H1 (cell line): ENCODE data around the gene GPSM1.

ENCODE experiments used
- CBX5 ChIP-seq: fragments of 300-800, 300-1000 bp; sonication (generic); IDR thresholded peaks from 2 replicates; pipeline ENCODE4 v1.7.1; 2016; ENCODE audit warnings: antibody characterized with exemption, low read length, low read depth
- CHD1 ChIP-seq: IDR thresholded peaks from 2 replicates; pipeline ENCODE4 v1.6.1; 2012; ENCODE audit warnings: low read depth, low read length, improper control_type of control experiment
- CREB1 ChIP-seq: IDR thresholded peaks from 2 replicates; pipeline ENCODE4 v1.6.1; 2012; ENCODE audit warnings: inconsistent platforms
- POLR2A ChIP-seq, 2 experiments: IDR thresholded peaks; 1 replicate in 1 of 2; 2 replicates in 1 of 2; pipeline ENCODE4 v1.6.1; 2011; ENCODE audit warnings: low read depth in 2 of 2, low read length in 2 of 2, mild to moderate bottlenecking in 2 of 2; ENCODE audit errors: control extremely low read depth in 1 of 2
- RAD21 ChIP-seq, 2 experiments: IDR thresholded peaks in 1 of 2; conservative IDR thresholded peaks in 1 of 2; 2 replicates each; pipeline ENCODE4 v1.6.1; 2011; ENCODE audit warnings: low read depth in 2 of 2, low read length in 2 of 2, improper control_type of control experiment in 1 of 2, inconsistent platforms in 1 of 2, mild to moderate bottlenecking in 1 of 2, moderate library complexity in 1 of 2
- SIN3A ChIP-seq, 2 experiments: IDR thresholded peaks in 1 of 2; conservative IDR thresholded peaks in 1 of 2; 2 replicates each; pipeline ENCODE4 v1.6.1; 2011 to 2012; ENCODE audit warnings: low read length in 2 of 2, improper control_type of control experiment in 1 of 2, low read depth in 1 of 2, mild to moderate bottlenecking in 1 of 2
- SP2 ChIP-seq: IDR thresholded peaks from 2 replicates; pipeline ENCODE4 v1.6.1; 2012; ENCODE audit warnings: mild to moderate bottlenecking, low read length, inconsistent platforms
- YY1 ChIP-seq: IDR thresholded peaks from 2 replicates; pipeline ENCODE4 v1.6.1; 2011; ENCODE audit warnings: low read depth, mild to moderate bottlenecking, low read length
- TF ChIP-seq, protein P1 (sequence below): IDR thresholded peaks from 2 replicates; pipeline ENCODE4 v1.6.1; 2012; ENCODE audit warnings: inconsistent platforms
- TF ChIP-seq, protein P2 (sequence below), 3 experiments: IDR thresholded peaks; 1 replicate in 2 of 3; 2 replicates in 1 of 3; pipeline versions ENCODE4 v1.5.1 to v1.6.1; 2011; ENCODE audit warnings: low read length in 3 of 3, mild to moderate bottlenecking in 3 of 3, inconsistent platforms in 2 of 3, low read depth in 1 of 3, moderate library complexity in 1 of 3; ENCODE audit not compliant: insufficient read depth in 1 of 3; ENCODE audit errors: control extremely low read depth in 1 of 3

DNA sequence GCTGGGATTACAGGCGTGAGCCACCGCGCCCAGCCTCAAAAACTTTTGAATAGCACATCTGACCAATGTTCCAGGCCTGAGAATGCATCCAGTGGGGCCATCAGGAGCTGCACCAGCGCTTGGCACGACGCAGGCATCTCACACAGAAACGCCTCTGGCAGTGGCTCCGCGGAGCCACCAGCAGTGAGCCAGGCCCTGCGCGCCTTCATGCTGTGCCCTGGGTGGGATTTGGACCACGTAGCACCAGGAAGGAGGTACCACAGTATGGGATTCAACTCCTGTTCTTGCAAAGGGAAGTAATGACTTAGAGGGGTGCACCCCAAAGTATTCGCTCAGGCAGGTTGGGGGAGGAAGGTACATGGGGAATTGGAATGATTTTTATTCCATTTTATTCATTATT, 26.5 kb upstream of the GPSM1 start:
- TF ChIP-seq POLR2A (IDR thresholded peaks at IDR 0.05; ENCODE audit: control extremely low read depth in 1 of 2, low read depth in 2 of 2, low read length in 2 of 2) = no peak
- TF ChIP-seq CBX5 = no peak
- no peak for TF ChIP-seq SP2
- TF ChIP-seq, protein P1, sequence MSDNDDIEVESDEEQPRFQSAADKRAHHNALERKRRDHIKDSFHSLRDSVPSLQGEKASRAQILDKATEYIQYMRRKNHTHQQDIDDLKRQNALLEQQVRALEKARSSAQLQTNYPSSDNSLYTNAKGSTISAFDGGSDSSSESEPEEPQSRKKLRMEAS = no peak
- TF ChIP-seq, protein P2, sequence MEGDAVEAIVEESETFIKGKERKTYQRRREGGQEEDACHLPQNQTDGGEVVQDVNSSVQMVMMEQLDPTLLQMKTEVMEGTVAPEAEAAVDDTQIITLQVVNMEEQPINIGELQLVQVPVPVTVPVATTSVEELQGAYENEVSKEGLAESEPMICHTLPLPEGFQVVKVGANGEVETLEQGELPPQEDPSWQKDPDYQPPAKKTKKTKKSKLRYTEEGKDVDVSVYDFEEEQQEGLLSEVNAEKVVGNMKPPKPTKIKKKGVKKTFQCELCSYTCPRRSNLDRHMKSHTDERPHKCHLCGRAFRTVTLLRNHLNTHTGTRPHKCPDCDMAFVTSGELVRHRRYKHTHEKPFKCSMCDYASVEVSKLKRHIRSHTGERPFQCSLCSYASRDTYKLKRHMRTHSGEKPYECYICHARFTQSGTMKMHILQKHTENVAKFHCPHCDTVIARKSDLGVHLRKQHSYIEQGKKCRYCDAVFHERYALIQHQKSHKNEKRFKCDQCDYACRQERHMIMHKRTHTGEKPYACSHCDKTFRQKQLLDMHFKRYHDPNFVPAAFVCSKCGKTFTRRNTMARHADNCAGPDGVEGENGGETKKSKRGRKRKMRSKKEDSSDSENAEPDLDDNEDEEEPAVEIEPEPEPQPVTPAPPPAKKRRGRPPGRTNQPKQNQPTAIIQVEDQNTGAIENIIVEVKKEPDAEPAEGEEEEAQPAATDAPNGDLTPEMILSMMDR (IDR thresholded peaks at IDR 0.05; ENCODE audit: control extremely low read depth in 1 of 3, insufficient read depth in 1 of 3, low read depth in 1 of 3, low read length in 3 of 3) = no peak
- TF ChIP-seq CHD1 = no peak
- TF ChIP-seq SIN3A (conservative IDR thresholded peaks at IDR 0.05 in 1 of 2, IDR thresholded peaks at IDR 0.05 in 1 of 2; ENCODE audit: low read depth in 1 of 2, low read length in 2 of 2) = no peak
- TF ChIP-seq YY1 = no peak
- no peak for TF ChIP-seq CREB1
- no peak for TF ChIP-seq RAD21 (IDR thresholded peaks at IDR 0.05 in 1 of 2, conservative IDR thresholded peaks at IDR 0.05 in 1 of 2; ENCODE audit: low read depth in 2 of 2, low read length in 2 of 2)
